Measurements from ENCODE around the gene RIPK4. TPM values are rescaled to one million over a fixed set of nuclear protein-coding genes. Genes with fewer than 3 reads are reported as not detected.

The RIPK4 gene
- polyA plus RNA-seq, 1 donor (not counting 4 experiments of a cell fraction or from before 2014, with no cell fraction given): 18.4 TPM

- H3K4me2 ChIP-seq (ENCODE audit: control insufficient read depth, extremely low read depth, insufficient read depth, low read depth, low read length): no peak overlapping the region
- dilution Hi-C loops (cut with MboI; ENCODE audit: extremely low pct_ligation_motif_present, low sequenced_read_pairs): no loop called here
- no peaks in the 10 kb centered on the region for H3K9me1 ChIP-seq (ENCODE audit: control insufficient read depth, extremely low read depth, insufficient read depth, low read length)
Measured at GRCh38 chr21:41699311-41699710, 67.5 kb downstream of the RIPK4 start.

GRCh38 chr21:41698071-41698470 lies 68.8 kb downstream of the RIPK4 start:
- Histone ChIP-seq H3K4me3 (ENCODE audit: control insufficient read depth in 2 of 3, extremely low read depth in 1 of 3, insufficient read depth in 2 of 3, low read depth in 1 of 3, low read length in 3 of 3) (no peak overlapping the region), H2AFZ (ENCODE audit: control insufficient read depth, low read length) (no peak overlapping the region), H3K4me1 (ENCODE audit: control insufficient read depth, extremely low read depth, insufficient read depth, low read length) (no peaks in the 10 kb centered on the region), H3K36me3 (ENCODE audit: control insufficient read depth in 2 of 2, extremely low read depth in 1 of 2, insufficient read depth in 2 of 2, low read length in 2 of 2) (no peaks in the 10 kb centered on the region), H3K27ac (ENCODE audit: control insufficient read depth, insufficient read depth, low read length) (no peak overlapping the region), H3K79me2 (ENCODE audit: control insufficient read depth, insufficient read depth, low read length) (no peaks in the 10 kb centered on the region), H3K4me2 (ENCODE audit: control insufficient read depth, extremely low read depth, insufficient read depth, low read depth, low read length) (no peak overlapping the region), H3K9me1 (ENCODE audit: control insufficient read depth, extremely low read depth, insufficient read depth, low read length) (no peaks in the 10 kb centered on the region), H3K27me3 (ENCODE audit: control insufficient read depth, extremely low read depth, insufficient read depth, low read length) (no peaks in the 10 kb centered on the region), H3K9me3 (ENCODE audit: control insufficient read depth, low read depth, low read length) (no peaks in the 10 kb centered on the region), H4K20me1 (ENCODE audit: control insufficient read depth, extremely low read depth, insufficient read depth, low read length) (no peaks in the 10 kb centered on the region), H3K9ac (ENCODE audit: control insufficient read depth, extremely low read depth, insufficient read depth, low read length) (no peak overlapping the region)
- dilution Hi-C loops (cut with MboI; ENCODE audit: extremely low pct_ligation_motif_present, low sequenced_read_pairs): no loop called here
- FAIRE-seq (no peak), DNase-seq (ENCODE audit: low read depth, low spot score) (no peak)
- TF ChIP-seq CTCF (optimal IDR thresholded peaks at IDR 0.05 in 1 of 3, IDR thresholded peaks at IDR 0.05 in 1 of 3, conservative IDR thresholded peaks at IDR 0.05 in 1 of 3; ENCODE audit: extremely low read depth in 1 of 3, insufficient read depth in 2 of 3, low read length in 3 of 3) (no peak), EZH2 (IDR thresholded peaks at IDR 0.05; ENCODE audit: low read length) (no peak)

More at GRCh38 chr21:41699311-41699710, 67.5 kb downstream of the RIPK4 start:
- no peaks in the 10 kb centered on the region for H3K9me3 ChIP-seq (ENCODE audit: control insufficient read depth, low read depth, low read length)
- no peaks in the 10 kb centered on the region for H3K79me2 ChIP-seq (ENCODE audit: control insufficient read depth, insufficient read depth, low read length)
- no peak for FAIRE-seq
- H3K4me1 ChIP-seq (ENCODE audit: control insufficient read depth, extremely low read depth, insufficient read depth, low read length): peaks cover 3% of the 10 kb centered on the region
- no peak for DNase-seq (ENCODE audit: low read depth, low spot score)
- no peak overlapping the region for H3K27ac ChIP-seq (ENCODE audit: control insufficient read depth, insufficient read depth, low read length)
- no peak overlapping the region for H2AFZ ChIP-seq (ENCODE audit: control insufficient read depth, low read length)
- H3K36me3 ChIP-seq (ENCODE audit: control insufficient read depth in 2 of 2, extremely low read depth in 1 of 2, insufficient read depth in 2 of 2, low read length in 2 of 2): no peaks in the 10 kb centered on the region
- no peak overlapping the region for H3K4me3 ChIP-seq (ENCODE audit: control insufficient read depth in 2 of 3, extremely low read depth in 1 of 3, insufficient read depth in 2 of 3, low read depth in 1 of 3, low read length in 3 of 3)
- no peak for TF ChIP-seq CTCF (optimal IDR thresholded peaks at IDR 0.05 in 1 of 3, IDR thresholded peaks at IDR 0.05 in 1 of 3, conservative IDR thresholded peaks at IDR 0.05 in 1 of 3; ENCODE audit: extremely low read depth in 1 of 3, insufficient read depth in 2 of 3, low read length in 3 of 3)
- no peak for TF ChIP-seq EZH2 (IDR thresholded peaks at IDR 0.05; ENCODE audit: low read length)
- H4K20me1 ChIP-seq (ENCODE audit: control insufficient read depth, extremely low read depth, insufficient read depth, low read length): no peaks in the 10 kb centered on the region
- H3K27me3 ChIP-seq (ENCODE audit: control insufficient read depth, extremely low read depth, insufficient read depth, low read length): no peaks in the 10 kb centered on the region
- H3K9ac ChIP-seq (ENCODE audit: control insufficient read depth, extremely low read depth, insufficient read depth, low read length): no peak overlapping the region
